Liver (tissue), 9 donors: Measurements from ENCODE around the gene CMIP. TPM values are rescaled to one million over a fixed set of nuclear protein-coding genes. Genes with fewer than 3 reads are reported as not detected.

Experiments
- DNase-seq: peaks from one replicate; pipeline ENCODE4 v3.0.0-alpha.2; 2017; ENCODE audit warnings: low spot score
- H3K27ac ChIP-seq, 2 donors: one replicate each; pipeline ENCODE4 v1.7.0; 2013; ENCODE audit warnings: inconsistent platforms in 2 of 2, low read length in 2 of 2, control low read depth in 1 of 2, low read depth in 1 of 2, mild to moderate bottlenecking in 1 of 2
- H3K27me3 ChIP-seq, 4 donors: one replicate each; pipeline versions ENCODE4 v1.6.1 to v1.7.0; 2013; ENCODE audit warnings: low read length in 3 of 4, inconsistent platforms in 1 of 4, mild to moderate bottlenecking in 1 of 4, moderate library complexity in 1 of 4; ENCODE audit not compliant: control insufficient read depth in 4 of 4, insufficient read depth in 4 of 4
- H3K36me3 ChIP-seq, 4 donors: one replicate each; pipeline versions ENCODE4 v1.6.1 to v1.7.0; 2013; ENCODE audit warnings: low read length in 3 of 4, mild to moderate bottlenecking in 3 of 4, low read depth in 1 of 4, moderate library complexity in 1 of 4; ENCODE audit not compliant: control insufficient read depth in 4 of 4, insufficient read depth in 3 of 4
- H3K4me1 ChIP-seq, 4 donors: one replicate each; pipeline versions ENCODE4 v1.6.1 to v1.7.0; 2013; ENCODE audit warnings: low read length in 3 of 4, mild to moderate bottlenecking in 3 of 4, moderate library complexity in 1 of 4; ENCODE audit not compliant: control insufficient read depth in 4 of 4, insufficient read depth in 4 of 4
- H3K4me3 ChIP-seq, 3 donors: one replicate each; pipeline versions ENCODE4 v1.6.1 to v1.7.0; 2013; ENCODE audit warnings: low read length in 3 of 3, control low read depth in 1 of 3, low read depth in 1 of 3, mild to moderate bottlenecking in 1 of 3
- H3K9ac ChIP-seq, 2 donors: one replicate each; pipeline ENCODE4 v1.7.0; 2013; ENCODE audit warnings: low read length in 2 of 2, mild to moderate bottlenecking in 2 of 2, moderate library complexity in 2 of 2, control low read depth in 1 of 2, low read depth in 1 of 2
- H3K9me3 ChIP-seq, 4 donors: one replicate each; pipeline versions ENCODE4 v1.6.1 to v1.7.0; 2013; ENCODE audit warnings: low read length in 3 of 4; ENCODE audit not compliant: control insufficient read depth in 4 of 4
- ATF3 ChIP-seq: IDR thresholded peaks from 2 replicates; pipeline ENCODE4 v1.6.1; 2016; ENCODE audit warnings: antibody characterized with exemption
- EGR1 ChIP-seq, 2 donors: IDR thresholded peaks; 2 replicates each; pipeline ENCODE4 v1.6.1; 2016 to 2018; ENCODE audit warnings: antibody characterized with exemption in 2 of 2, low read depth in 2 of 2
- FOXA1 ChIP-seq: IDR thresholded peaks from 2 replicates; pipeline ENCODE4 v1.6.1; 2016; ENCODE audit warnings: antibody characterized with exemption
- FOXA2 ChIP-seq: IDR thresholded peaks from 2 replicates; pipeline ENCODE4 v1.6.1; 2016; ENCODE audit warnings: antibody characterized with exemption
- GABPA ChIP-seq, 2 donors: IDR thresholded peaks in 1 of 2; conservative IDR thresholded peaks in 1 of 2; 2 replicates each; pipeline ENCODE4 v1.6.1; 2016; ENCODE audit warnings: antibody characterized with exemption in 2 of 2, mild to moderate bottlenecking in 1 of 2, moderate library complexity in 1 of 2
- HNF4A ChIP-seq, 2 donors: conservative IDR thresholded peaks; 2 replicates each; pipeline ENCODE4 v1.6.1; 2016; ENCODE audit warnings: antibody characterized with exemption in 2 of 2, mild to moderate bottlenecking in 2 of 2
- HNF4G ChIP-seq: IDR thresholded peaks from 2 replicates; pipeline ENCODE4 v1.6.1; 2016; ENCODE audit warnings: antibody characterized with exemption
- JUND ChIP-seq, 2 donors: IDR thresholded peaks; 2 replicates each; pipeline ENCODE4 v1.6.1; 2016; ENCODE audit warnings: antibody characterized with exemption in 2 of 2
- MAX ChIP-seq: IDR thresholded peaks from 2 replicates; pipeline ENCODE4 v1.6.1; 2016; ENCODE audit warnings: antibody characterized with exemption
- NR2F2 ChIP-seq: IDR thresholded peaks from 2 replicates; pipeline ENCODE4 v1.6.1; 2016; ENCODE audit warnings: antibody characterized with exemption
- RAD21 ChIP-seq, 2 donors: IDR thresholded peaks; 2 replicates each; pipeline ENCODE4 v1.6.1; 2016; ENCODE audit warnings: antibody characterized with exemption in 2 of 2, mild to moderate bottlenecking in 2 of 2
- RXRA ChIP-seq, 2 donors: IDR thresholded peaks; 2 replicates each; pipeline ENCODE4 v1.6.1; 2017 to 2018; ENCODE audit warnings: antibody characterized with exemption in 2 of 2, mild to moderate bottlenecking in 1 of 2
- SP1 ChIP-seq: IDR thresholded peaks from 2 replicates; pipeline ENCODE4 v1.6.1; 2018; ENCODE audit warnings: antibody characterized with exemption, mild to moderate bottlenecking
- TAF1 ChIP-seq: conservative IDR thresholded peaks from 2 replicates; pipeline ENCODE4 v1.6.1; 2016; ENCODE audit warnings: antibody characterized with exemption, mild to moderate bottlenecking
- YY1 ChIP-seq: IDR thresholded peaks from 2 replicates; pipeline ENCODE4 v1.6.1; 2016; ENCODE audit warnings: antibody characterized with exemption, mild to moderate bottlenecking
- WGBS: extraction: QIAGEN DNeasy Blood & Tissue Kit; methylation state at CpG from one replicate; pipeline ENCODE4 v1.1.7; 2013; 5-methylcytosine and 5-hydroxymethylcytosine counted together
- polyA plus RNA-seq, 2 donors: library from polyadenylated mRNA; stranded (reverse) in 1 of 2; unstranded in 1 of 2; fragments of 200-250 nt in 1 of 2; fragments of >200 nt in 1 of 2; fragmentation: Nextera tagmentation in 1 of 2; extraction: Ambion mirVana in 1 of 2; gene quantifications; one replicate each; pipeline versions ENCODE4 v1.2.1 to v1.2.3, GENCODE V29; 2013 to 2015
- total RNA-seq, 2 donors: library from RNA; depleted of rRNA; stranded (reverse); fragments of >200 nt; gene quantifications; one replicate each; pipeline ENCODE4 v1.2.3, GENCODE V29; 2014
- TF ChIP-seq, protein P1 (sequence below): IDR thresholded peaks from 2 replicates; pipeline ENCODE4 v1.6.1; 2016; ENCODE audit warnings: antibody characterized with exemption
- TF ChIP-seq, protein P2 (sequence below): fragments of 150-350 bp; IDR thresholded peaks from 2 replicates; pipeline ENCODE4 v1.5.1; 2017; ENCODE audit warnings: improper control_type of control experiment, low read depth, low read length; ENCODE audit not compliant: missing input control
- TF ChIP-seq, protein P3 (sequence below): IDR thresholded peaks from 2 replicates; pipeline ENCODE4 v1.6.1; 2016; ENCODE audit warnings: antibody characterized with exemption, mild to moderate bottlenecking
- donor health status: healthy.
- donor health status: healthy.
- donor health status: healthy.
- donor health status: healthy.
- donor health status: healthy.

The CMIP gene
- total and polyA plus RNA-seq, 4 donors, result 1.7 to 15.6 (median 10.1) TPM

- H3K4me3 ChIP-seq, result no peak overlapping the region
- no peaks in the 10 kb centered on the region for H3K36me3 ChIP-seq
- no peak for TF ChIP-seq TAF1
- TF ChIP-seq, protein P1, sequence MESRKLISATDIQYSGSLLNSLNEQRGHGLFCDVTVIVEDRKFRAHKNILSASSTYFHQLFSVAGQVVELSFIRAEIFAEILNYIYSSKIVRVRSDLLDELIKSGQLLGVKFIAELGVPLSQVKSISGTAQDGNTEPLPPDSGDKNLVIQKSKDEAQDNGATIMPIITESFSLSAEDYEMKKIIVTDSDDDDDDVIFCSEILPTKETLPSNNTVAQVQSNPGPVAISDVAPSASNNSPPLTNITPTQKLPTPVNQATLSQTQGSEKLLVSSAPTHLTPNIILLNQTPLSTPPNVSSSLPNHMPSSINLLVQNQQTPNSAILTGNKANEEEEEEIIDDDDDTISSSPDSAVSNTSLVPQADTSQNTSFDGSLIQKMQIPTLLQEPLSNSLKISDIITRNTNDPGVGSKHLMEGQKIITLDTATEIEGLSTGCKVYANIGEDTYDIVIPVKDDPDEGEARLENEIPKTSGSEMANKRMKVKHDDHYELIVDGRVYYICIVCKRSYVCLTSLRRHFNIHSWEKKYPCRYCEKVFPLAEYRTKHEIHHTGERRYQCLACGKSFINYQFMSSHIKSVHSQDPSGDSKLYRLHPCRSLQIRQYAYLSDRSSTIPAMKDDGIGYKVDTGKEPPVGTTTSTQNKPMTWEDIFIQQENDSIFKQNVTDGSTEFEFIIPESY, result no peak
- peak overlapping the region in 1 of 2 donors; percentile 8 for H3K27ac ChIP-seq
- no peak for DNase-seq
- no peaks in the 10 kb centered on the region for H3K9me3 ChIP-seq
- peaks cover 3 to 12% (median 10%) of the 10 kb centered on the region in 4 donors for H3K4me1 ChIP-seq
- no peaks in the 10 kb centered on the region for H3K27me3 ChIP-seq
- no peak overlapping the region for H3K9ac ChIP-seq
- 89% methylated on average over 9 of the region's 9 CpGs for whole genome bisulfite sequencing
Measured at GRCh38 chr16:81601008-81601428, 156.4 kb downstream of the CMIP start.

- no peak for TF ChIP-seq FOXA1
- no peak for TF ChIP-seq TAF1
- peak; percentile 64 for TF ChIP-seq SP1
- no peak for TF ChIP-seq FOXA2
- TF ChIP-seq, protein P2, sequence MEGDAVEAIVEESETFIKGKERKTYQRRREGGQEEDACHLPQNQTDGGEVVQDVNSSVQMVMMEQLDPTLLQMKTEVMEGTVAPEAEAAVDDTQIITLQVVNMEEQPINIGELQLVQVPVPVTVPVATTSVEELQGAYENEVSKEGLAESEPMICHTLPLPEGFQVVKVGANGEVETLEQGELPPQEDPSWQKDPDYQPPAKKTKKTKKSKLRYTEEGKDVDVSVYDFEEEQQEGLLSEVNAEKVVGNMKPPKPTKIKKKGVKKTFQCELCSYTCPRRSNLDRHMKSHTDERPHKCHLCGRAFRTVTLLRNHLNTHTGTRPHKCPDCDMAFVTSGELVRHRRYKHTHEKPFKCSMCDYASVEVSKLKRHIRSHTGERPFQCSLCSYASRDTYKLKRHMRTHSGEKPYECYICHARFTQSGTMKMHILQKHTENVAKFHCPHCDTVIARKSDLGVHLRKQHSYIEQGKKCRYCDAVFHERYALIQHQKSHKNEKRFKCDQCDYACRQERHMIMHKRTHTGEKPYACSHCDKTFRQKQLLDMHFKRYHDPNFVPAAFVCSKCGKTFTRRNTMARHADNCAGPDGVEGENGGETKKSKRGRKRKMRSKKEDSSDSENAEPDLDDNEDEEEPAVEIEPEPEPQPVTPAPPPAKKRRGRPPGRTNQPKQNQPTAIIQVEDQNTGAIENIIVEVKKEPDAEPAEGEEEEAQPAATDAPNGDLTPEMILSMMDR, result no peak
- TF ChIP-seq, protein P3, sequence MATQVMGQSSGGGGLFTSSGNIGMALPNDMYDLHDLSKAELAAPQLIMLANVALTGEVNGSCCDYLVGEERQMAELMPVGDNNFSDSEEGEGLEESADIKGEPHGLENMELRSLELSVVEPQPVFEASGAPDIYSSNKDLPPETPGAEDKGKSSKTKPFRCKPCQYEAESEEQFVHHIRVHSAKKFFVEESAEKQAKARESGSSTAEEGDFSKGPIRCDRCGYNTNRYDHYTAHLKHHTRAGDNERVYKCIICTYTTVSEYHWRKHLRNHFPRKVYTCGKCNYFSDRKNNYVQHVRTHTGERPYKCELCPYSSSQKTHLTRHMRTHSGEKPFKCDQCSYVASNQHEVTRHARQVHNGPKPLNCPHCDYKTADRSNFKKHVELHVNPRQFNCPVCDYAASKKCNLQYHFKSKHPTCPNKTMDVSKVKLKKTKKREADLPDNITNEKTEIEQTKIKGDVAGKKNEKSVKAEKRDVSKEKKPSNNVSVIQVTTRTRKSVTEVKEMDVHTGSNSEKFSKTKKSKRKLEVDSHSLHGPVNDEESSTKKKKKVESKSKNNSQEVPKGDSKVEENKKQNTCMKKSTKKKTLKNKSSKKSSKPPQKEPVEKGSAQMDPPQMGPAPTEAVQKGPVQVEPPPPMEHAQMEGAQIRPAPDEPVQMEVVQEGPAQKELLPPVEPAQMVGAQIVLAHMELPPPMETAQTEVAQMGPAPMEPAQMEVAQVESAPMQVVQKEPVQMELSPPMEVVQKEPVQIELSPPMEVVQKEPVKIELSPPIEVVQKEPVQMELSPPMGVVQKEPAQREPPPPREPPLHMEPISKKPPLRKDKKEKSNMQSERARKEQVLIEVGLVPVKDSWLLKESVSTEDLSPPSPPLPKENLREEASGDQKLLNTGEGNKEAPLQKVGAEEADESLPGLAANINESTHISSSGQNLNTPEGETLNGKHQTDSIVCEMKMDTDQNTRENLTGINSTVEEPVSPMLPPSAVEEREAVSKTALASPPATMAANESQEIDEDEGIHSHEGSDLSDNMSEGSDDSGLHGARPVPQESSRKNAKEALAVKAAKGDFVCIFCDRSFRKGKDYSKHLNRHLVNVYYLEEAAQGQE, result no peak
- no peak for TF ChIP-seq HNF4G
- no peak for TF ChIP-seq MAX
- TF ChIP-seq NR2F2, result no peak
- TF ChIP-seq, protein P1, result no peak
- no peak for TF ChIP-seq ATF3
- TF ChIP-seq YY1, result peak; percentile 11
- peak; percentile 61 to 76 for TF ChIP-seq RXRA (IDR thresholded peaks at IDR 0.05)
- TF ChIP-seq RAD21 (IDR thresholded peaks at IDR 0.05), result peak; percentile 23 to 39
- peak in 1 of 2 donors; percentile 46 for TF ChIP-seq HNF4A (conservative IDR thresholded peaks at IDR 0.05)
- TF ChIP-seq JUND (IDR thresholded peaks at IDR 0.05), result no peak
- no peak for TF ChIP-seq EGR1 (IDR thresholded peaks at IDR 0.05; ENCODE audit: low read depth in 2 of 2)
- TF ChIP-seq GABPA (IDR thresholded peaks at IDR 0.05 in 1 of 2, conservative IDR thresholded peaks at IDR 0.05 in 1 of 2), result no peak
- no peaks in the 10 kb centered on the region for H3K27me3 ChIP-seq
- H3K36me3 ChIP-seq, result no peaks in the 10 kb centered on the region
- whole genome bisulfite sequencing, result 73% methylated on average over 16 of the region's 16 CpGs
- peaks cover 3 to 12% (median 10%) of the 10 kb centered on the region in 4 donors for H3K4me1 ChIP-seq
- no peaks in the 10 kb centered on the region for H3K9me3 ChIP-seq
- H3K9ac ChIP-seq, result no peak overlapping the region
- no peak overlapping the region for H3K4me3 ChIP-seq
- DNase-seq, result no peak
- peak overlapping the region; percentile 8 to 28 for H3K27ac ChIP-seq
Measured at GRCh38 chr16:81601601-81602255, 157.1 kb downstream of the CMIP start.
